Sigmoid colon (tissue), 7 donors: ENCODE measurements around the gene ERAL1. TPM values are rescaled to one million over a fixed set of nuclear protein-coding genes. Genes with fewer than 3 reads are reported as not detected.

Experiments used
- DNase-seq: peaks from one replicate; pipeline ENCODE4 v3.0.0-alpha.2; 2019
- H3K27ac ChIP-seq, 4 donors: fragments of 200-600 bp; sonication (generic); one replicate each; pipeline ENCODE4 v1.5.1; 2016 to 2019; ENCODE audit warnings: mild to moderate bottlenecking in 1 of 4
- H3K27me3 ChIP-seq, 3 donors: fragments of 200-600 bp; sonication (generic); one replicate each; pipeline ENCODE4 v1.5.1; 2019; ENCODE audit warnings: mild to moderate bottlenecking in 1 of 3
- H3K36me3 ChIP-seq, 4 donors: fragments of 200-600 bp; sonication (generic); one replicate each; pipeline ENCODE4 v1.5.1; 2016 to 2019
- H3K4me1 ChIP-seq, 4 donors: fragments of 200-600 bp; sonication (generic); one replicate each; pipeline ENCODE4 v1.5.1; 2017 to 2019
- H3K4me3 ChIP-seq, 4 donors: fragments of 200-600 bp; sonication (generic); one replicate each; pipeline ENCODE4 v1.5.1; 2017 to 2019; ENCODE audit warnings: mild to moderate bottlenecking in 2 of 4, moderate library complexity in 1 of 4
- H3K9me3 ChIP-seq, 4 donors: fragments of 200-600 bp in 3 of 4; sonication (generic) in 3 of 4; one replicate each; pipeline versions ENCODE4 v1.5.1 to v1.6.1; 2013 to 2019
- EP300 ChIP-seq, 4 donors: sonication (generic); formaldehyde crosslinking; IDR thresholded peaks; one replicate each; pipeline ENCODE4 v1.6.1; 2017; ENCODE audit warnings: antibody characterized with exemption in 4 of 4
- POLR2A ChIP-seq, 2 donors: fragments of 450-650 bp; IDR thresholded peaks; one replicate each; pipeline ENCODE4 v1.6.1; 2016; ENCODE audit warnings: antibody characterized with exemption in 2 of 2, mild to moderate bottlenecking in 2 of 2, moderate library complexity in 2 of 2
- POLR2AphosphoS5 ChIP-seq, 4 donors: sonication (generic); formaldehyde crosslinking; IDR thresholded peaks; one replicate each; pipeline ENCODE4 v1.6.1; 2017; ENCODE audit warnings: antibody characterized with exemption in 4 of 4
- WGBS, 2 donors: extraction: QIAGEN DNeasy Blood & Tissue Kit; methylation state at CpG; one replicate each; pipeline ENCODE4 v1.1.7; 2013; 5-methylcytosine and 5-hydroxymethylcytosine counted together
- intact Hi-C: fragments of 100-400 bp; cut with DNase I; formaldehyde crosslinking; loops from one replicate; pipeline ENCODE4 v1.15.1; 2023
- polyA plus RNA-seq, 3 donors: library from polyadenylated mRNA; stranded (reverse); fragments of 200-250 nt; gene quantifications; one replicate each; pipeline ENCODE4 v1.2.3, GENCODE V29; 2013
- total RNA-seq, 4 donors: library from RNA; depleted of rRNA; stranded (reverse); fragments of >200 nt; gene quantifications; one replicate each; pipeline ENCODE4 v1.1.0, GENCODE V29; 2016
- TF ChIP-seq, protein P1 (sequence below), 4 experiments: fragments of 450-650 bp in 3 of 4; fragments of 200-600 bp in 1 of 4; IDR thresholded peaks; one replicate each; pipeline ENCODE4 v1.5.1; 2016 to 2019; ENCODE audit warnings: antibody characterized with exemption in 4 of 4, mild to moderate bottlenecking in 3 of 4, moderate library complexity in 2 of 4
- donor health status: healthy with polysubstance abuse.
- donor health status: Bipolar disorder and iron deficiency.
- donor health status: healthy.

Gene ERAL1
- total and polyA plus RNA-seq, 7 donors: 20.2 to 43.2 (median 34.6) TPM

DNA sequence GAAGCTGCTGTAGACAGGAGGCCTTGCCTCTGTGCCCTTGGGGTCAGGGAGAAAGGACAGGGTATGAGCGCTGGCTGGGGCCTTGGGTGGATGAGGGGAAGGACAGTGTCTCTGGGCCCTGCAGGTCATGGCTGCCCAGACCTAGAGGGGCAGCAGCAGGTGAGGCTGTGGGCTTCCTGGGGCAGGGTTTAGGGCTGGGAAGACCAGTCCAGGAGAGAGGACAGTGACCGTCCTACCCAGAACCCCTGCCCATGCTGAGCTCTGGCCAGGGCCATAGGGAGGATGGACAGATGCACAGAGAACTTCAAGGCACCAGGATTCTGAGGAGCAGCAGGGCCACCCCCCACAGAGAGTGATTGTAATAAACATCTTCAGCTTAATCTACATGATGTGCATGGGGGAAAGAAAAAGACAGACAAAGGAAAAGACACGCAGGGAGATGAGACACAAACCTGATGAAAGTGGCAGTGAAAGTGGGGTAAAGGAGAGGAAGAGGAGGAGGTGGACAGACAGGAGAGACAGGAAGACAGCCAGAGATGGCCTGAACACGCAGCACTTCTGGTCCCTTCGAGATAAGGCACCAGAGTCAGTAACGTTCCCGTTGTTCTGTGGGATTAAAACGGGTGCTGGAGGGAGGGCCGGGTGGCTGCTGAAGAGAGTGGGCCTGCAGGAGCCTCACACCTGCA lies 25.2 kb downstream of the ERAL1 start:
- Histone ChIP-seq H3K9me3 (no peaks in the 10 kb centered on the region), H3K27me3 (no peaks in the 10 kb centered on the region), H3K27ac (no peak overlapping the region), H3K36me3 (peaks cover 31 to 71% (median 54%) of the 10 kb centered on the region in 4 donors), H3K4me1 (no peaks in the 10 kb centered on the region), H3K4me3 (no peak overlapping the region)
- TF ChIP-seq, protein P1, sequence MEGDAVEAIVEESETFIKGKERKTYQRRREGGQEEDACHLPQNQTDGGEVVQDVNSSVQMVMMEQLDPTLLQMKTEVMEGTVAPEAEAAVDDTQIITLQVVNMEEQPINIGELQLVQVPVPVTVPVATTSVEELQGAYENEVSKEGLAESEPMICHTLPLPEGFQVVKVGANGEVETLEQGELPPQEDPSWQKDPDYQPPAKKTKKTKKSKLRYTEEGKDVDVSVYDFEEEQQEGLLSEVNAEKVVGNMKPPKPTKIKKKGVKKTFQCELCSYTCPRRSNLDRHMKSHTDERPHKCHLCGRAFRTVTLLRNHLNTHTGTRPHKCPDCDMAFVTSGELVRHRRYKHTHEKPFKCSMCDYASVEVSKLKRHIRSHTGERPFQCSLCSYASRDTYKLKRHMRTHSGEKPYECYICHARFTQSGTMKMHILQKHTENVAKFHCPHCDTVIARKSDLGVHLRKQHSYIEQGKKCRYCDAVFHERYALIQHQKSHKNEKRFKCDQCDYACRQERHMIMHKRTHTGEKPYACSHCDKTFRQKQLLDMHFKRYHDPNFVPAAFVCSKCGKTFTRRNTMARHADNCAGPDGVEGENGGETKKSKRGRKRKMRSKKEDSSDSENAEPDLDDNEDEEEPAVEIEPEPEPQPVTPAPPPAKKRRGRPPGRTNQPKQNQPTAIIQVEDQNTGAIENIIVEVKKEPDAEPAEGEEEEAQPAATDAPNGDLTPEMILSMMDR (IDR thresholded peaks at IDR 0.05): no peak
- TF ChIP-seq POLR2A (IDR thresholded peaks at IDR 0.05): no peak
- no peak for TF ChIP-seq EP300 (IDR thresholded peaks at IDR 0.05)
- TF ChIP-seq POLR2AphosphoS5 (IDR thresholded peaks at IDR 0.05): no peak
- 75 to 81% methylated on average over 9 of the region's 9 CpGs for WGBS, 2 donors
- no peak for DNase-seq
- intact Hi-C loops: no loop called here

DNA sequence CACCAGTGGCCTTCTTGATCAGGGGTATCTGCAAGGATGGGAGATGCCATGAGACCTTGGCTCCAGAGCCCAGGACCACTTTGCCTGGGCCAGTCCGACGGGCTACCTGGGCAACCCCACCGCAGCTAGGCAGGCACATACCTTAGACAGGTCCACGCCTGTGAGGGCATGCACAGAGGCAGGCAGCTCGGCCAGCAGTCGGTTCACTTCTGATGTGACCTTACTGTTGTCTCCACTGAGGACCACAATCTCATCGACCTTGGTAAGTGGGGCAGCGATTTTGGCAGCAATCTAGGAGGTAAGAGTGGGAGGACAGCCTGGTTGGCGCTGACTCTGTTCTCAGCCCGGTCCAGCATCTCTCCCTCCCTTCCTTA lies 25.7 kb downstream of the ERAL1 start:
- Histone ChIP-seq H3K4me1 (no peaks in the 10 kb centered on the region), H3K27me3 (no peaks in the 10 kb centered on the region), H3K27ac (no peak overlapping the region), H3K36me3 (peaks cover 35 to 77% (median 59%) of the 10 kb centered on the region in 4 donors), H3K4me3 (no peak overlapping the region), H3K9me3 (no peaks in the 10 kb centered on the region)
- no peak for DNase-seq
- intact Hi-C loops: no loop called here
- 91 to 96% methylated on average over 10 of the region's 10 CpGs for WGBS, 2 donors
- TF ChIP-seq POLR2AphosphoS5 (IDR thresholded peaks at IDR 0.05): no peak
- TF ChIP-seq EP300 (IDR thresholded peaks at IDR 0.05): no peak
- TF ChIP-seq, protein P1 (IDR thresholded peaks at IDR 0.05): no peak
- TF ChIP-seq POLR2A (IDR thresholded peaks at IDR 0.05): no peak

DNA sequence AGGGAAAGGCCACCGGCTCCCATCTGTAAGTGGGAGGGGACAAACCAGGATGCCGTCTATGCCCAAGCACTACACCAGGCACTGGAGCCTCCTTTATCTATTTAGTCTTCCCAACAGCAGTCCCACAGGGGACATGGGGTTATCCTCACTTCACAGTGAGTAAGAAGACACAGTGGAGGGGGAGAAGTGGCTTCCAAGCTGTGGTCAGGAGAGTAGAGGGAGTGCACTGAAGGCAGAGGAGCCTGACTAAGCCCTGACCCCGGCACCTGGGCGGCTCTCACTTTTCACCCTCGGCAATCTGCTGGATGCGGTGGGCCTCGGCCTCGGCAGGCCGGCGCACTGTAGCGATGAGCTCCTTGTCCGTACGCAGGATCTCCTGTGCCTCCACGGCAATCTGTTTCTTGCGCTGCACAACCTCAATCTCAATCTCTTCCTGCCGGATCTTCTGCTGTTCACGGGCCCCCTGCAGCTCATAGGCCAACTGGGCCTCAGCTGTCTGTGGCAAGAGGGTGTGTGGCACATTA lies 26.8 kb downstream of the ERAL1 start:
- Histone ChIP-seq H3K4me1 (no peaks in the 10 kb centered on the region), H3K27me3 (no peaks in the 10 kb centered on the region), H3K9me3 (no peaks in the 10 kb centered on the region), H3K27ac (no peak overlapping the region), H3K4me3 (no peak overlapping the region), H3K36me3 (peaks cover 36 to 87% (median 60%) of the 10 kb centered on the region in 4 donors)
- DNase-seq: no peak
- intact Hi-C loops: no loop called here
- WGBS, 2 donors: 93 to 96% methylated on average over 17 of the region's 17 CpGs
- TF ChIP-seq, protein P1 (IDR thresholded peaks at IDR 0.05): no peak
- TF ChIP-seq POLR2A (IDR thresholded peaks at IDR 0.05): no peak

DNA sequence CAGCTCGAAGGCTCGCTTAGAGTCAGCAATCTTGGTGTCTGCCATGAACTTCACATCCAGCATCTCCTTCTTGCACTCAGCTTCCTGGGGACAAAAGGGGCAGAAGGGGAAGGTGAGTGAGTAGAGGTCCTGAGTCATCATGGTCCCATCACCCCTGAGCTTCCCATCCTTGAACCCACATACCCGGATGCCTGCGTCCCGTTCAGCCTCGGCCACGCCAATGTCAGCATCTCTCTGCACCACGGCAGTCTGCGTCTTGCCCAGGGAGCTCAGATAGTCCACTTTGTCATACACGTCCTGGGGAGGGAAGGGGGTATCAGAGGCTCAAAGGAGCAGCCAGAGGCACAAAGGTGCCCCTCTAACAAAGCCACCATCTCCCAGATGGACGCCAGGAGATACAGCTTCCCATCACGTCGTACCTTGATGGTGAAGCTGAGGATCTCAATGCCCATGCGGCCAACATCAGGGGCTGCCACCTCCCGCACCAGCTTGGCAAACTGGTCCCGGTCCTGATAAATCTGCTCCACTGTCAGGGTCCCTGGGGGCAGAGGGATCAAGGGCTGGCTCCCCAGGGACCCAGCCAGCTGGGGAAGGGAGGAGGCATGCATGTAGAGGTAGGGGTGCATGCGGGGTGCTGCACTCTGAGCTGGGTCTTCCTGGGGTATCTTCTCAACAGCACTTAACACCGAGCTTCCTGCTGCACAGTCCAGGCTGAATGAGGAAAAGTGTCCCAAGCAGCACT lies 27.5 kb downstream of the ERAL1 start:
- Histone ChIP-seq H3K36me3 (peaks cover 36 to 89% (median 60%) of the 10 kb centered on the region in 4 donors), H3K4me1 (no peaks in the 10 kb centered on the region), H3K27me3 (no peaks in the 10 kb centered on the region), H3K4me3 (no peak overlapping the region), H3K9me3 (no peaks in the 10 kb centered on the region), H3K27ac (no peak overlapping the region)
- TF ChIP-seq EP300 (IDR thresholded peaks at IDR 0.05) (no peak), POLR2AphosphoS5 (IDR thresholded peaks at IDR 0.05) (no peak), POLR2A (IDR thresholded peaks at IDR 0.05) (no peak)
- TF ChIP-seq, protein P1 (IDR thresholded peaks at IDR 0.05): no peak
- intact Hi-C loops: no loop called here
- WGBS, 2 donors: 94 to 96% methylated on average over 18 of the region's 18 CpGs
- DNase-seq: no peak
